ENCODE results near the gene CDPF1.

DNA sequence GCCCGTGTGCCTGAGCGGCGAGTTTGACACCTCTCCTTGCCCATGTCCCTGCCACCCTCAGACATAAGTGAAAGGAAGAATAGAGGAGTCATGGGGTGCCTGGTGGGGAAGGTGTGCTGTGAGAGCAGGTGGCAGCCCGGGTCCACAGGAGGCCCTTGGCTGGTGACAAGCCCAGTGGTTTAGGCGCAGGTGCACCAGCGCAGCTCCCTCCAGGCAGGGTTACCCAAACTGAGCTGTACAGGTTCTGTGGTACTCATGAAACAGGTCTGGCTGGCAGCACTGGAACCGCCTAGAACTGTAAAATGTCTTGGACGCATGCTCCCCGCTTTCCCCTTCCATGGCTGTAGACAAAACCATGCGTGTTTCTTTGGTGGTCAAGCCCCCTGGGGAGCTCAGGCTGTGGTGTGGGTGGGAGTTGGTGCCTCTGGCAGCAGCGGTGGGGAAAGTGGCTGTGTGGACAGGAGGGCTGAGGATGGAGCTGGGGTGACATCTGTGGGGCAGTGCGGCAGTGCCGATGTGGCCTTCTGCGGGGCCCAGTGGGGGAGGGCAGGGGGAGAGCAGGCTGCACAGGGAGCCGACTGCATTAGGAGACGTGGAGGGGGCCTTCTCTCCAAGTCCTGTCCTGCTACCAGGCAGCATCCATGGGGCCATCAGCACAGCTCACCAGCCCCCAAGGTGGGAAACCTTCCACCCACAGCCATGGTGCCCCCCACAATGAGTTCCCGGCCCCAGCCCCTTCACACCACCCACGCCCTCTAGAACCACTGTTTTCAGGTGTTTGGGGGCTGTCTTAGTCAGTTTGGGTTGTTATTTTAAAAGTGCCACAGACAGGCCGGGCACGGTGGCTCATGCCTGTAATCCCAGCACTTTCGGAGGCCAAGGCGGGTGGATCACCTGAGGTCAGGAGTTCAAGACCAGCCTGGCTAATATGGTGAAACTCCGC, 41.0 kb upstream of the CDPF1 start:
- no peak for TF ChIP-seq SMAD3 (CRISPR knock-in tag; IDR thresholded peaks at IDR 0.05)
- TF ChIP-seq U2AF1 (optimal IDR thresholded peaks at IDR 0.05; ENCODE audit: low read depth, low read length) = no peak
- TF ChIP-seq ZNF12 (CRISPR knock-in tag; IDR thresholded peaks at IDR 0.05) = no peak
- TF ChIP-seq, protein P1, sequence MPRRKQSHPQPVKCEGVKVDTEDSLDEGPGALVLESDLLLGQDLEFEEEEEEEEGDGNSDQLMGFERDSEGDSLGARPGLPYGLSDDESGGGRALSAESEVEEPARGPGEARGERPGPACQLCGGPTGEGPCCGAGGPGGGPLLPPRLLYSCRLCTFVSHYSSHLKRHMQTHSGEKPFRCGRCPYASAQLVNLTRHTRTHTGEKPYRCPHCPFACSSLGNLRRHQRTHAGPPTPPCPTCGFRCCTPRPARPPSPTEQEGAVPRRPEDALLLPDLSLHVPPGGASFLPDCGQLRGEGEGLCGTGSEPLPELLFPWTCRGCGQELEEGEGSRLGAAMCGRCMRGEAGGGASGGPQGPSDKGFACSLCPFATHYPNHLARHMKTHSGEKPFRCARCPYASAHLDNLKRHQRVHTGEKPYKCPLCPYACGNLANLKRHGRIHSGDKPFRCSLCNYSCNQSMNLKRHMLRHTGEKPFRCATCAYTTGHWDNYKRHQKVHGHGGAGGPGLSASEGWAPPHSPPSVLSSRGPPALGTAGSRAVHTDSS (CRISPR knock-in tag; conservative IDR thresholded peaks at IDR 0.05) = no peak
- TF ChIP-seq RAD21 (CRISPR knock-in tag; IDR thresholded peaks at IDR 0.05) = no peak

All from HepG2 (cell line).